Measurements from ENCODE around the gene RAPGEF6. TPM values are rescaled to one million over a fixed set of nuclear protein-coding genes. Genes with fewer than 3 reads are reported as not detected.

The RAPGEF6 gene
- total and polyA plus RNA-seq, 2 experiments from 2014 or later = 6.9 to 8.6 TPM

GRCh38 chr5:131509801-131510200 is 125.2 kb downstream of the RAPGEF6 start:
- in situ Hi-C loops (cut with MboI) = no loop called here
- H3K9me2 ChIP-seq (ENCODE audit: insufficient read depth) = no peaks in the 10 kb centered on the region
- H3K4me2 ChIP-seq (ENCODE audit: unreplicated experiment) = no peak overlapping the region
- DNase-seq = no peak
- no peaks in the 10 kb centered on the region for H3K9me3 ChIP-seq (ENCODE audit: low read depth)
- no peaks in the 10 kb centered on the region for H3K79me2 ChIP-seq (ENCODE audit: insufficient read depth)
- no peaks in the 10 kb centered on the region for H3K27me3 ChIP-seq (replicated peaks; ENCODE audit: insufficient read depth)
- TF ChIP-seq EZH2 (IDR thresholded peaks at IDR 0.05; ENCODE audit: insufficient read depth, poor library complexity, severe bottlenecking) = no peak
- TF ChIP-seq EZH2phosphoT487 (IDR thresholded peaks at IDR 0.05; ENCODE audit: insufficient read depth, low read depth) = no peak
- no peaks in the 10 kb centered on the region for H3K36me3 ChIP-seq (ENCODE audit: low read depth)
- H2AFZ ChIP-seq = no peak overlapping the region
- peaks cover 12% of the 10 kb centered on the region; the same call in 1 of the 2 replicates for H3F3A ChIP-seq (ENCODE audit: insufficient read depth)
- H4K20me1 ChIP-seq (ENCODE audit: insufficient read depth) = no peaks in the 10 kb centered on the region
- no peak overlapping the region for H3K9ac ChIP-seq
- H3K4me1 ChIP-seq (ENCODE audit: insufficient read depth) = peaks cover 12% of the 10 kb centered on the region
- H3K4me3 ChIP-seq = no peak overlapping the region
- no peak overlapping the region for H3K27ac ChIP-seq

GRCh38 chr5:131505237-131505908 is 129.7 kb downstream of the RAPGEF6 start:
- Histone ChIP-seq H3K9ac (no peak overlapping the region), H4K20me1 (ENCODE audit: insufficient read depth) (no peaks in the 10 kb centered on the region), H3K27me3 (replicated peaks; ENCODE audit: insufficient read depth) (no peaks in the 10 kb centered on the region), H3K79me2 (ENCODE audit: insufficient read depth) (no peaks in the 10 kb centered on the region), H3K4me1 (ENCODE audit: insufficient read depth) (0 out of 2 replicates have a peak, but pooled peaks cover 5% of the 10 kb centered on the region), H3K36me3 (ENCODE audit: low read depth) (0 out of 2 replicates have a peak, but pooled peaks cover 3% of the 10 kb centered on the region), H3K4me2 (ENCODE audit: unreplicated experiment) (no peak overlapping the region), H3K4me3 (no peak overlapping the region), H2AFZ (no peak overlapping the region), H3K27ac (no peak overlapping the region), H3K9me2 (ENCODE audit: insufficient read depth) (no peaks in the 10 kb centered on the region), H3K9me3 (ENCODE audit: low read depth) (no peaks in the 10 kb centered on the region), H3F3A (ENCODE audit: insufficient read depth) (peaks cover 7% of the 10 kb centered on the region; the same call in 1 of the 2 replicates)
- 57 to 68% methylated on average over 1 of the region's 1 CpG for WGBS, 2 experiments (ENCODE audit: low coverage in 1 of 2, low lambda C conversion rate in 2 of 2, missing lambda C conversion rate in 2 of 2)
- TF ChIP-seq EZH2 (IDR thresholded peaks at IDR 0.05; ENCODE audit: insufficient read depth, poor library complexity, severe bottlenecking) (no peak), EZH2phosphoT487 (IDR thresholded peaks at IDR 0.05; ENCODE audit: insufficient read depth, low read depth) (no peak)
- peak; percentile 10 for DNase-seq
- in situ Hi-C loops (cut with MboI) = no loop called here

GRCh38 chr5:131496400-131496713 is 138.7 kb downstream of the RAPGEF6 start:
- Histone ChIP-seq H3K4me3 (no peak overlapping the region), H3K36me3 (ENCODE audit: low read depth) (peaks cover 21% of the 10 kb centered on the region), H4K20me1 (ENCODE audit: insufficient read depth) (no peaks in the 10 kb centered on the region), H3F3A (ENCODE audit: insufficient read depth) (peaks cover 13% of the 10 kb centered on the region), H3K27ac (no peak overlapping the region), H3K9me2 (ENCODE audit: insufficient read depth) (no peaks in the 10 kb centered on the region), H3K9me3 (ENCODE audit: low read depth) (no peaks in the 10 kb centered on the region), H3K4me1 (ENCODE audit: insufficient read depth) (peaks cover 10% of the 10 kb centered on the region), H3K4me2 (ENCODE audit: unreplicated experiment) (no peak overlapping the region), H3K9ac (no peak overlapping the region), H2AFZ (no peak overlapping the region), H3K27me3 (replicated peaks; ENCODE audit: insufficient read depth) (no peaks in the 10 kb centered on the region), H3K79me2 (ENCODE audit: insufficient read depth) (no peaks in the 10 kb centered on the region)
- WGBS, 2 experiments (ENCODE audit: low coverage in 1 of 2, low lambda C conversion rate in 2 of 2, missing lambda C conversion rate in 2 of 2) = 88 to 89% methylated on average over 1 of the region's 1 CpG
- no peak for DNase-seq
- in situ Hi-C loops (cut with MboI) = no loop called here
- TF ChIP-seq EZH2 (IDR thresholded peaks at IDR 0.05; ENCODE audit: insufficient read depth, poor library complexity, severe bottlenecking) (no peak), EZH2phosphoT487 (IDR thresholded peaks at IDR 0.05; ENCODE audit: insufficient read depth, low read depth) (no peak)

- H3K36me3 ChIP-seq (ENCODE audit: low read depth) = peaks cover 21% of the 10 kb centered on the region
- WGBS, 2 experiments (ENCODE audit: low coverage in 1 of 2, low lambda C conversion rate in 2 of 2, missing lambda C conversion rate in 2 of 2) = 88 to 89% methylated on average over 8 of the region's 8 CpGs
- H3K27ac ChIP-seq = no peak overlapping the region
- H3K4me3 ChIP-seq = no peak overlapping the region
- in situ Hi-C loops (cut with MboI) = no loop called here
- TF ChIP-seq EZH2 (IDR thresholded peaks at IDR 0.05; ENCODE audit: insufficient read depth, poor library complexity, severe bottlenecking) (no peak), EZH2phosphoT487 (IDR thresholded peaks at IDR 0.05; ENCODE audit: insufficient read depth, low read depth) (no peak)
- H3K9me3 ChIP-seq (ENCODE audit: low read depth) = no peaks in the 10 kb centered on the region
- no peaks in the 10 kb centered on the region for H3K9me2 ChIP-seq (ENCODE audit: insufficient read depth)
- no peaks in the 10 kb centered on the region for H3K79me2 ChIP-seq (ENCODE audit: insufficient read depth)
- no peak for DNase-seq
- no peaks in the 10 kb centered on the region for H4K20me1 ChIP-seq (ENCODE audit: insufficient read depth)
- H3K4me1 ChIP-seq (ENCODE audit: insufficient read depth) = peaks cover 10% of the 10 kb centered on the region
- H3F3A ChIP-seq (ENCODE audit: insufficient read depth) = peaks cover 15% of the 10 kb centered on the region
- H3K4me2 ChIP-seq (ENCODE audit: unreplicated experiment) = no peak overlapping the region
- H3K27me3 ChIP-seq (replicated peaks; ENCODE audit: insufficient read depth) = no peaks in the 10 kb centered on the region
- H3K9ac ChIP-seq = no peak overlapping the region
- no peak overlapping the region for H2AFZ ChIP-seq
These were observed 139.3 kb downstream of the RAPGEF6 start for GRCh38 chr5:131495536-131496399.

Data from GM23248 (cell line).